Neural crest cell (in vitro differentiated cells): Measurements from ENCODE around the gene SMYD2. TPM values are rescaled to one million over a fixed set of nuclear protein-coding genes. Genes with fewer than 3 reads are reported as not detected.
A peak's percentile ranks its signal among the peaks of the same experiment; 100 is the strongest.
"Not testable (repeated sequence)": the region's sequence is repeated elsewhere in the genome, so short reads cannot be mapped to it uniquely, and the experiment has no call there.

ENCODE experiments used
- DNase-seq: peaks from one replicate; pipeline ENCODE4 v3.0.0; 2021; ENCODE audit warnings: low read depth, mixed read lengths, low spot score
- H3K27ac Mint-ChIP-seq: one replicate; pipeline ENCODE4 v1.8.0; 2021; ENCODE audit warnings: mild to moderate bottlenecking, mixed read lengths; ENCODE audit not compliant: unreplicated experiment
- H3K27me3 Mint-ChIP-seq: 2 replicates; pipeline ENCODE4 v1.8.0; 2021; ENCODE audit warnings: low read depth, mild to moderate bottlenecking, mixed read lengths
- H3K36me3 Mint-ChIP-seq: 2 replicates; pipeline ENCODE4 v1.8.0; 2021; ENCODE audit warnings: low read depth, mild to moderate bottlenecking, mixed read lengths
- H3K4me1 Mint-ChIP-seq: 2 replicates; pipeline ENCODE4 v1.8.0; 2021; ENCODE audit warnings: mixed read lengths
- H3K4me3 Mint-ChIP-seq: one replicate; pipeline ENCODE4 v1.8.0; 2021; ENCODE audit warnings: mild to moderate bottlenecking, mixed read lengths
- H3K9me3 Mint-ChIP-seq: 2 replicates; pipeline ENCODE4 v1.8.0; 2021; ENCODE audit warnings: mixed read lengths
- CTCF ChIP-seq: fragments of 200-600 bp; sonication (generic); conservative IDR thresholded peaks from 2 replicates; pipeline ENCODE4 v1.5.0; 2021; ENCODE audit warnings: antibody characterized with exemption, mild to moderate bottlenecking
- total RNA-seq: library from RNA; stranded (reverse); gene quantifications from 2 replicates; pipeline ENCODE4 v1.2.1, GENCODE V29; 2021

Gene SMYD2
- total RNA-seq, 1 donor from 2014 or later = 59.3 TPM

GRCh38 chr1:214272964-214273533 lies 7.9 kb upstream of the SMYD2 start:
- TF ChIP-seq CTCF = no peak
- Mint-ChIP-seq H3K27ac (no peak overlapping the region), H3K4me3 (no peak overlapping the region), H3K27me3 (no peaks in the 10 kb centered on the region), H3K36me3 (no peaks in the 10 kb centered on the region), H3K9me3 (peaks cover 2% of the 10 kb centered on the region), H3K4me1 (peaks cover 5% of the 10 kb centered on the region)
- DNase-seq = no peak

GRCh38 chr1:214275700-214276099 lies 5.3 kb upstream of the SMYD2 start:
- DNase-seq, H3K4me3 Mint-ChIP-seq, H3K36me3 Mint-ChIP-seq, H3K9me3 Mint-ChIP-seq, H3K27me3 Mint-ChIP-seq, H3K27ac Mint-ChIP-seq: not testable (repeated sequence)
- peaks cover 20% of the 10 kb centered on the region for H3K4me1 Mint-ChIP-seq

- H3K27ac Mint-ChIP-seq = no peak overlapping the region
- H3K9me3 Mint-ChIP-seq = peaks cover 2% of the 10 kb centered on the region
- peaks cover 7% of the 10 kb centered on the region for H3K36me3 Mint-ChIP-seq
- no peak for DNase-seq
- H3K4me1 Mint-ChIP-seq = peaks cover 17% of the 10 kb centered on the region
- H3K4me3 Mint-ChIP-seq = peak overlapping the region; percentile 6
- H3K27me3 Mint-ChIP-seq = no peaks in the 10 kb centered on the region
- no peak for TF ChIP-seq CTCF
Observed at GRCh38 chr1:214276786-214277185, 4.2 kb upstream of the SMYD2 start.

GRCh38 chr1:214277704-214278635 lies 3.0 kb upstream of the SMYD2 start:
- DNase-seq = no peak
- Mint-ChIP-seq H3K27me3 (no peaks in the 10 kb centered on the region), H3K9me3 (peaks cover 2% of the 10 kb centered on the region), H3K4me1 (peaks cover 29% of the 10 kb centered on the region), H3K4me3 (peak overlapping the region; percentile 60), H3K27ac (no peak overlapping the region), H3K36me3 (peaks cover 7% of the 10 kb centered on the region)
- TF ChIP-seq CTCF = no peak

- peak overlapping the region; percentile 88 for H3K4me3 Mint-ChIP-seq
- peaks cover 43% of the 10 kb centered on the region for H3K4me1 Mint-ChIP-seq
- no peaks in the 10 kb centered on the region for H3K27me3 Mint-ChIP-seq
- TF ChIP-seq CTCF = peak; percentile 26
- peaks cover 7% of the 10 kb centered on the region for H3K36me3 Mint-ChIP-seq
- DNase-seq = peak; percentile 52
- no peaks in the 10 kb centered on the region for H3K9me3 Mint-ChIP-seq
- H3K27ac Mint-ChIP-seq = peak overlapping the region; percentile 96
Observed at GRCh38 chr1:214280386-214281020, 456 bp upstream of the SMYD2 start.
